Fibroblast of pulmonary artery (primary cell): Measurements from ENCODE around the gene NPAS3.

Experiments used
- DNase-seq: peaks from one replicate; pipeline ENCODE4 v3.0.0-alpha.2; 2010; ENCODE audit warnings: low read depth
- H3K4me3 ChIP-seq: replicated peaks from 2 replicates; pipeline ENCODE4 v1.5.1; 2011; ENCODE audit warnings: low read depth, mild to moderate bottlenecking, control low read depth, low read length, moderate library complexity
- TF ChIP-seq, protein P1 (sequence below): IDR thresholded peaks from 2 replicates; pipeline ENCODE4 v1.5.1; 2011; ENCODE audit warnings: mild to moderate bottlenecking, control low read depth, low read length, inconsistent platforms; ENCODE audit errors: missing control alignments

NPAS3 gene

DNA sequence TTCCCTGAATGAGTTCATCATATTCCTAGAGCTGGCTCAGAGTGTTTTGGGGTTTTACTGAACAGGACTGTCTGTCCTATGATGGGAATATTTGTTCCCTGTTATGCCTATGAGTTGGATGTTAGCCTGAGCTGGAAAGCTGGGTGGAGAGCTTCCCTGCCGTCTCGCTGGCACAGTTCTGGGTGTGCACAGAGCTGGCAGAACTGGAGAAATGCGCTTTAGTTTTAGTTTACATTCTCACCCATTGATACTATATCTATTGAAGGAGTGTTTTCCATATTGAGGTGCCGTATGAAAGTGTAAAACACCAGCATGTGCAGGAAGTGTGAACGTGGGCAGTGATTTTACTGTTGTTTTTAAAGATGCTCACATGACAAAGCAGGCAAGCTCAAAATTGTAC, 549.9 kb downstream of the NPAS3 start:
- DNase-seq, result no peak
- TF ChIP-seq, protein P1, sequence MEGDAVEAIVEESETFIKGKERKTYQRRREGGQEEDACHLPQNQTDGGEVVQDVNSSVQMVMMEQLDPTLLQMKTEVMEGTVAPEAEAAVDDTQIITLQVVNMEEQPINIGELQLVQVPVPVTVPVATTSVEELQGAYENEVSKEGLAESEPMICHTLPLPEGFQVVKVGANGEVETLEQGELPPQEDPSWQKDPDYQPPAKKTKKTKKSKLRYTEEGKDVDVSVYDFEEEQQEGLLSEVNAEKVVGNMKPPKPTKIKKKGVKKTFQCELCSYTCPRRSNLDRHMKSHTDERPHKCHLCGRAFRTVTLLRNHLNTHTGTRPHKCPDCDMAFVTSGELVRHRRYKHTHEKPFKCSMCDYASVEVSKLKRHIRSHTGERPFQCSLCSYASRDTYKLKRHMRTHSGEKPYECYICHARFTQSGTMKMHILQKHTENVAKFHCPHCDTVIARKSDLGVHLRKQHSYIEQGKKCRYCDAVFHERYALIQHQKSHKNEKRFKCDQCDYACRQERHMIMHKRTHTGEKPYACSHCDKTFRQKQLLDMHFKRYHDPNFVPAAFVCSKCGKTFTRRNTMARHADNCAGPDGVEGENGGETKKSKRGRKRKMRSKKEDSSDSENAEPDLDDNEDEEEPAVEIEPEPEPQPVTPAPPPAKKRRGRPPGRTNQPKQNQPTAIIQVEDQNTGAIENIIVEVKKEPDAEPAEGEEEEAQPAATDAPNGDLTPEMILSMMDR, result no peak
- H3K4me3 ChIP-seq, result no peak overlapping the region

DNA sequence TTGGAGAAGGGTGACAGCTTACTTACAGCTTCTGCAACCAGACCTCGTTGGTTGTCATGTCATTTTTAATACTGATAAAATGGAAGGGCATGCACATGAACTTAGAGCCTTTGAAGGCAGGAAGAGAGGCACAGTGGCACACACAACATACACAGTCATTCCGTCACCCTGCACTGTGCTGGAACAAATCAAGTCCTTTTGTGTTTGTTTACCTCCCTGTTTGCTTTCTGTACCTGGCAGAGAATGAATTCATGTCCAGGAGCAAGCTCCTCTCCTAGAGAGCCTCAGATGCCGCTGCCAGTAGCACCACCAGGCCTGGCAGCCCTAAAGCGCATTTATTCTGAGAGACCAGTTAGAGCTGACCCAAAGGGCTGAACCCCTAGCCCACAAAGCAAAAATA, 551.9 kb downstream of the NPAS3 start:
- DNase-seq, result no peak
- H3K4me3 ChIP-seq, result no peak overlapping the region
- TF ChIP-seq, protein P1, result no peak

DNA sequence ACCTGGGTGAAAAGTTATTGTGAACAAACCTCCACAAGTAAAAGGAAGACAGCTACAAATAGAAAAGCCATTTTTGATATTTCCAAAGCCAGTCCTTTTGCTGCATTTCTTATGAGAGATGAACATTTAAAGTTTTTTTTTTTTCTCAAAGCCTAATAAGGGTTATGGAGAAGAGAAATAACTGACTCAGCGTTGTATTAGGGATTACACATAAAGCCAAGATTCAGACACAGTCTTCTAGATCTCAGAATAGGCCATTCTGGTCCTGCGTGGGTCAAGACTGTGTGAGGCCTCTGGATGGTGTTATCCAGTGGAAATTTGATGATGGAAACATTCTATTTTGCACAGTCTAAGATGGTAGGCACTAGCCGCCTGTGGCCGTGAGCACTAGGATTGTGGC, 552.4 kb downstream of the NPAS3 start:
- no peak for DNase-seq
- H3K4me3 ChIP-seq, result no peak overlapping the region
- TF ChIP-seq, protein P1, result no peak

DNA sequence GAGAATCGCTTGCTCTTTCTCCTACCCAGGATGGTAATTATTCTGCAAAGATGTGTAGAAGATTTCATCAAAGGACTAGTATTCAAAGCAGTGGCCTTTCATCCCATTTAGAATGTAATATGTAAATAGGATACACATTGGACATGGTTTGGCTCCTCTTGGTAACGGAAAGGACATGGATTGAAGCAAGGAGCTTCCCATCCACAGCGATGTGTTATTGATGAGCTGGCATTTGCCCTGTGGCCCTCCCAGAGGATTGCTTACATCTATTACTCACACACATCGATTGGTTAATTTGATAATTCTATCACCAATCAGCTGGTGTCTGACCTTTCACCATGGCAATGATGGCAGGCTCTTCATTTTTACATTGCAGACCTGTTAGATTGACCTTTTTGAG, 553.8 kb downstream of the NPAS3 start:
- no peak for DNase-seq
- H3K4me3 ChIP-seq, result no peak overlapping the region
- TF ChIP-seq, protein P1, result no peak

DNA sequence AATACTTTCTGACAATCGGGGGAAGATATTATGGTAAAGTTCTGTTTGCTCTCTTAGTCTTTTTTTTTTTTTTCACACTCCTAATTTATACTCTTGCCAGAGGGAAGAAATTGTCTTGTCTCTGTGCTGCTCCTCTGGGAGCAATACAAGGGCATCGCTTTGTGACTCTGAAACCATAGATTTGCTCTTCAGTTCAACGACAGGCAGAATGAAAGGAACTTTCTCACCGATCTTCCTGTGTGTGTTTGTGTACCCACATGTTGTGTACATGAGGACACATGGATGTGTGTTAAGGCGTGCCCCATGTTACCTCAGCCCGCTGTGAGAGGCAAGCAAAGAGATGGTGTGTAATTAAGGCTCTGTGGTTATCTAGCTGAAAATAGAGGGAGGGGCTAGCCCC, 554.6 kb downstream of the NPAS3 start:
- no peak for DNase-seq
- TF ChIP-seq, protein P1, result no peak
- H3K4me3 ChIP-seq, result no peak overlapping the region

DNA sequence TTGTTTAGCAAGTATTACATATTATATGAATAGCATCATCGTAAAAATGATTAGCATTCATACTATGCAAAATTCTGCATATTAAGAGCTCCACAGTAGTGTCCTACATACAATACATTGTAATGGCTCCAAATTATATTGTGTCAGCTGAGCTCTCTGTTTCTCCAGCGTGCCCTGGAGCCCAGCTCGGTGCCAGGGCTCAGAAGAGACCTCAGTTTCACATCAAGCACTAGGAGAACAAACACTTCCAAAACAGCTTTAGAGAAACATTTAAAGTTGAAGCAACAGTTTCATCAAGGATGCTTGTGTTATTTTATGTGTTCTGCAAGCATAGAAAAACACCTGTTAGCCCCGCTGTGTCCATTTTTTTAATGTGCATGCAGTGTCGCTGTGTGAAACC, 555.3 kb downstream of the NPAS3 start:
- H3K4me3 ChIP-seq, result no peak overlapping the region
- TF ChIP-seq, protein P1, result no peak
- no peak for DNase-seq

DNA sequence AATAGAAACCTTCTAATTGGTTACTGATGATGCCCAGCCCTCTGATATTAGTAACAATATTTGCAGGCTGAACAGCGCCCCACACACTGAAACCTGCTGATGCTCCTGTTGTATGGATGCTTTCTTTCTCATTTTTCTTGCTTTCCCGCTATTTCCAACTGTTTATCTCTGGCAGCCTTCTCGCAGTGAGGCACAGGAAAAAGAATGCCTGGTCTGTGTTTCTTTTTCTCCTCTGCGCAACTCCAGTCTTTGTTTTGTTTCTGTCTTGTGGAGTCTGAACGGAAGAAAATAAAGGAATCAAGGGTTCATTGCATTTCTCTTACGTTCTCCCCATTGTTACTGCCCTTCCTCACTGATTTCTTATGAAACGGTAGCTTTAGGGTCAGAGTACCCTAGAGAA, 561.0 kb downstream of the NPAS3 start:
- DNase-seq, result no peak
- H3K4me3 ChIP-seq, result no peak overlapping the region
- TF ChIP-seq, protein P1, result no peak
